Stimulated activated CD8-positive, alpha-beta memory T cell treated with anti-CD3 and anti-CD28 coated beads, Interleukin-15, amount 100 ng/mL, for 24 hours (primary cell): ENCODE data around the gene RAE1.

Experiments
- DNase-seq: peaks from one replicate; pipeline ENCODE4 v3.0.0-alpha.2; 2020; ENCODE audit warnings: low read depth

The RAE1 gene

DNA sequence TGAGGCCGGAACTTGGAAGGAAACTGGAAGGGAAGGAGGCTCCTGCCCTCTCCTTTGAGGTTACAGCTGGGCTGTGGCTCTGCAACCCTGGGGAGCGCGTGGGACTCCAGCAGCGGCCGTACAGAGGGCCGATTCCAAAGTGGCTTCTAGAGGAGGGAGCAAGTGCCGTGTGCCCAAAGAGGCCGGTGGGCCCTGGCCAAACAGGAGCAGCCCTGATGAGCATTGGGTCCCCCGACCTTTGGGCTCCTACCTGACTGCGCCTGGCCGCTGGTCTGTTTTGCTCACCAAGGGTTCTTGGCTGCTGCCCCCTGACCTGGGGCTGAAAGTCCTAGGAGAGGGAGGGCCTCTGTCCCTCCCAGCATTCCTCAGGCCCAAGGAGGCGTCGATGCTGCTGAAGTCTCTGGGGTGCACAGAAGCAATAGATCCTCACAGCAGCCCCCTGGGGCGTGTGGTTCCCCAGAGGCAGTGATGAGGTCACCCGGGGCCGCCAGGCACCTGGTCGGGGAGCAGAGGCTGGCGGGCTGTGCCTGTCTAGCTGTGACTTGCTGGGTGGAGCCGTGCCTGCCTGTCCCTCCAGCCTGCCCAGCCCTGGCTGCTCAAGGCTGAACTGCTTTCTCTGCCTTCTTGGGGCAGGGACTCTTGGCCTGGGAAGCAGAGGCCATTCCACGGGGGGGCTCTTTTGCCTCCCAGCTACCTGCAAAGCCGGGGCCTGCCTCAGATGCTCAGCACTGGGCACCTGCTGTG is 49.9 kb downstream of the RAE1 start:
- DNase-seq = no peak

DNA sequence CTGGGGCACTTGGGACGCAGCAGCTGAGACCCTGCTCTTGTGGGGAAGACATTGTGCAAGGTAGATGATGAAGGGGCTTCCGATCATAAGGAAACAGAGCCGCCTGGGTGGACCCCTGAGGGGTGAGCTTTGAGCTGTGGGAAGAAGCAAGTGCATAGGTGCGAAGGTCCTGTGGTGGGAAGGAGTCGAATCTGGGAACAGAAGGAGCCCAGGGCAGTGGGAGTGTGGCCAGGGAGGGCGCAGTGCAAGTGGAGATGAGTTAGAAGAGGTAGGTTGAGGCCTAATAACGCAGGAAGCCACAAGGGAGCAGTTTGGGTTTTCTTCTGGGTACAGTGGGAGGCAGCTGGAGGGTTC is 50.5 kb downstream of the RAE1 start:
- no peak for DNase-seq

DNA sequence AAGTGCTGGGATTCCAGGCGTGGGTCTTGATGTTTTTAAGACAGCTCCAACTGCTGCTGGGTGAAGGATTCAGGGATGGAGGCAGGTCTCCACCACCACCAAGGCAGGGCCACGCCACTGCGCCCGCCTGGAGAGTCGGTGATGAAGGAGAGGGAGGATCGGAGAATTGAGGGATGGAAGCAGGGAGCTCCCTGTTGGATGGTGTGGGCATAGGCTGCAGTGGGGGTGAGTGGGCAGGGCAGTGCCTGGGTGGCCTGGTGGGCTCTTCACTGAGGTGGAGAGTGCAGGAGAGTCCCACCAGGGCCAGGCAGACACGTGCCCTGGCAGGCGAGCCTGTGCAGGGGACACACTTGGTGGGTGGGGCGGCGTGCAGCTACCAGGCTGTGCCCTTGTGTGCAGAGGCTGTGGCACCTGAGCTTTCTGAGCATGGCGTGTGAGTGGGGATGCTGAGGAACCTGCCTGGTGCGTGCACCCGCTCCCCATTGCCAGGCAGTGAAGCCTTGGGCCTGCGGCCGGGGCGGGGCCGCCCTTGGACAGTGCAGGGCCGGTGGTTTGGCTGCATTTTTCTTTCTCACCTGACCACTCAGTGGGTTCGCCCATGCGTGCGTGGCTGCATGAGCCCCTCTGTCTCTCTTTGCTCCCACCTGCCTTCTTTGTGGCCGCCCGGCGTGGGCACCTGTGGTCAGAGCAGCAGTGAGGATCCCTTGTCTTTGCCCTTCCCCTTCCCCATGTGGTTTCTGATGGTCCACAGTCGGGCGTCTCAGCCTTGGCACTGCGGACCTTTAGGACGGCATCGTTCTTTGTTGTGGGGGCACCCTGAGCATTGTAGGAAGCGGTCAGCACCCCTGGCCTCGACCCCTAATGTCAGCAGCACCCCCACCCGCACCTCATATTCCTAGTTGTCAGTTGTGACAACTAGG is 51.4 kb downstream of the RAE1 start:
- DNase-seq = no peak

DNA sequence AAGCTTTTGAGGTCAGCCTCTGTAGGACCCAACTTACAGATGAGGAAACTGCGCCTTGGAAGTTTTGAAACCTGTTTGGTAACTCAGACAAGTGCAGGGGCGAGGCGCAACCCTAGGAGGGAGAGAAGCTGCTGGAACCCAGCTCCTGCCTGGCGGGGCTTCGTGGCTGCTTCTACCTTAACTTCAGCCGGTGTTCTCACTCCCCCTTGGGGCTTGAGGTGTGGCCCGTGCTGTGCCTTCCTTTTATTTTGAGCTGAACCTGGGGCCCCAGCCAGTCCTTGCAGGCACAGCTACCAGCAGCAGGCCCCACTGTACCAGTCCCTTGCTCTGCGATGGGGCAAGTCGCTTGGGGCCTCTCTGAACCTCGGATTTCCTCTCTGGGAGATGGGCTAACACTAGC is 52.2 kb downstream of the RAE1 start:
- no peak for DNase-seq

DNA sequence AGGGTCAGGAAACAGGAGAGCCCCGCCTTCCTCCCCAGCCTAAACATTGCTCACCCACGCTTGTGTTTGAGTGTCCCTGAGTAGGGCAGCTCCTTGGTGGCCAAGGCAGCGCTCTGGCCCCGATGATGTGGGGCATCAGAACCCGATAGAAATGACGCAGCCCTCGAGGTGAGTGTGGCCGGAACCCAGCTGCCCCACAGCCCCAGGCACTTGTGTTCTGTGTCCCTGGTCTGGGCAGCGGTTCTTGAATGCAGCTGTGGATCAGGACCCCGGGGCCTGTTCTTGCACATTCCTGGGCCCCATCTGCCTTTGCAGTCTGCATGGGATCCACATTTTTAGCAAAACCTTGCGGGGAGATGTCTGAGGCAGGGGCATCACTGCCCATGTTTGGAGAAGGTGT is 53.0 kb downstream of the RAE1 start:
- no peak for DNase-seq

DNA sequence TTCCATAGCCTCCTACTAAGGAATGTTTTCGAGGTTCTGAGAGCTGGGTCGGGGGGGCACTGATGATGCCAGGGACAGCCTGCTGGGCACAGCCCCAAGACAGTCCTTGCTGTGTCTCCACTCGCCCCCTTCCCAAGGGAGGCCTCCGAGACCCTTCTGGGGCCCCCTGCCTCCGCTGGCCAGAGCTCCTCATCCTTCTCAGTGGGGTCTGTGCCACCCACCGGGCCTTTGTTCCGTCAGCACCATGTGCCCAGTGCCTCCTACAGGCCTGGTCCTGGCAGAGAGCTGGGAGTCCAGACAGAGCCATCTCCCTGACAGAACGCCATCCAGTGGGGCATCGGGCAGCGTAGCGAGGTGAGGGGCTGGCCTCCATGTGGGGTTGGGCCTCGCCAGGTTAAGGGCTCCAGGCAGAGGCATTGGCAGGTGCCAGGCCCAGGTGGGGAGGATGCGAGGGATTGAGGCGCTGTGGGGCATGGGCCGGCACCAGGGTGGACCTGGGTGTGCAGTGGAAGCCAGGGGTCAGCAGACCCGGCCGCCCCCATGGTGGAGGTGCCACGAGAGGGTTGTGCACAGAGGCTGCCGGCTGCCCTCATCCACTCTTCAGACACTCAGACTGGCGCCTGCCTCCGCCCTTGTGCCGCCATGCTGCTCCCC is 53.5 kb downstream of the RAE1 start:
- DNase-seq = no peak

DNA sequence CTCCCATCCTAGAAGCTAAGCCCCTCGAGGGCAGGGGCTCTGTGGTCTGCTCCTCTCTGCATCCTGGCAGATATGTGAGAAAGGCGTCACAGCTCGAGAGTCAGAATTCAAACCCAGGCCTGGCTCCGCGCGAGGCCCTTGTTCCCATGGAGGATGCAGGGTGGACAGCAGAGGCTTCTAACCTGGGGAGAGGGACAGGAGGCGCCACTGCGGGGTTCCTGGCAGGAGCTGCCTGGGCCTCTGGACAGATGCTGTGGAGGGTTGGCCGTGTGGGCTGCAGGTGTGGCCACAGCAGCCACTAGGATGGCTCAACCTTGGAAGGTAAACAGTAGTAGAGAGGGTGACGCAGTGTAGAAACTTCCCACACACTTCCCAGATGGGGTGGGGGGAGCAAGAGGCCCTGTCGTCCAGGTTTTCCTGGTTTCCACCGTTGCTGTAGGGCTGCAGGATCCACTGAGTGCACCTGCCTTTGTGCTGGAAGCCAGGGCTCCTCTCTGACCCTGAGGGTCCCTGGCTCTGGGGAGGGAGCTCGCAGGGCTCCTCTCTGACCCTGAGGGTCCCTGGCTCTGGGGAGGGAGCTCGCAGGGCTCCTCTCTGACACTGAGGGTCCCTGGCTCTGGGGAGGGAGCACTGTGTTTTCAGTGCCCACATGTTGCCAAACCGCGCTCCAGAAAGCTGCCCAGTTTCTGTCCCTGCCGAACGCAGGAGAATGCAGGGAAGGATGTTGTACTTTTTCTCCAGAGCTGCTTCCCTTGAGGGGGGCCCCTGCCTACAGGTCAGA is 54.4 kb downstream of the RAE1 start:
- DNase-seq = no peak

DNA sequence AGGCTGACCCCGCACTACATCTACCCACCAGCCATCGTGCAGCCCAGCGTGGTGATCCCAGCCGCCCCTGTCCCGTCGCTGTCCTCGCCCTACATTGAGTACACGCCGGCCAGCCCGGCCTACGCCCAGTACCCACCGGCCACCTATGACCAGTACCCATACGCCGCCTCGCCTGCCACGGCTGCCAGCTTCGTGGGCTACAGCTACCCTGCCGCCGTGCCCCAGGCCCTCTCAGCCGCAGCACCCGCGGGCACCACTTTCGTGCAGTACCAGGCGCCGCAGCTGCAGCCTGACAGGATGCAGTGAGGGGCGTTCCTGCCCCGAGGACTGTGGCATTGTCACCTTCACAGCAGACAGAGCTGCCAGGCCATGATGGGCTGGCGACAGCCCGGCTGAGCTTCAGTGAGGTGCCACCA is 56.5 kb downstream of the RAE1 start:
- no peak for DNase-seq

DNA sequence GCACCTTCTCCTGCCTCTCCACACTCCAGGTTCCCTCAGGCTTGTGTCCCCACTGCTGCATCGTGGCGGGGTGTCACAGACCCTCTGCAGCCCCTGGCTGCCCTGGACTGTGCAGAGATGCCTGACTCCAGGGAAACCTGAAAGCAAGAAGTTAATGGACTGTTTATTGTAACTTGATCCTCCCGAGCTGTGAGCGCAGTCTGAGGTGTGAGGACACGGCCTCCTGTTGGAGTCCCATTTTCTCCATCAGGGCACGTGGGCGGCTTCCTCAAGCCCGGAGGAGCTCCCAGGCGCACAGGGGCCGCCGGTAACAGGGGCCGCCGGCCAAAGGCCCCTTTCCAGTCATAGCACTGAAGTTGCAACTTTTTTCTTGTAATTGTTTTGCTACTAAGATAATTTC is 57.1 kb downstream of the RAE1 start:
- no peak for DNase-seq

DNA sequence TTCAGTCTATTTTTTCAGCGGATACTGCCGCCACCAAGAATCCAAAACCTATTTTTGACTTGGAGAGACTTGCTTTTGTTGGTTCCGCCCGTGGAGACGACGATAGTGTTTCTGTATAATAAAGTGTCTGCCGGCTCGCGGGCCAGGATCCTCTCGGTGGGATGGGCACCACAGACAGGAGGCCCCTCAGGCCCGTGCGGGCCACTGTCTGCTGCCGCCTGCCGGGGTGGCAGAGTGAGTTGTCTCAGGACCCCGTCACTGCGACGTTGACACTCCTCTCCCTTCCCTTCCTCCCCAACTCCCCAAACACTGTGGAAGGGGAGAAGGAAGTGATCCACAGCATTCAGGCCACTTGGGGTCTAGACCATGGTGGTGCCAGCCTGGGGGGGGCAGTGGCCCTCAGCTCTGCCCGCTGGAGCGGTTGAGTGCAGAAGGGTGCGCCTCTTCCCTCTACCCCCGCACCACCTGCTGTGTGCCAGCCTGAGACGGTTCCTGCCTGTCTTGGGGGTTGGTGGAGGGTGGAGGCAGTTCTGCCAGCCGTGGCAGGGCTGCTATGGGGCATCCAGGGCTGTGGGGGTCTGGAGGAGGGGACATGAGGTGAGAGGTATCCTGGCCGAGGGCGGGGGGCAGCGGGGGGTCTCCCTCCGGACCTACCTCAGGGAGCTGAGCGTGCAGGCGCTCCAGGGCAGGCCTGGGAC is 57.6 kb downstream of the RAE1 start:
- no peak for DNase-seq

DNA sequence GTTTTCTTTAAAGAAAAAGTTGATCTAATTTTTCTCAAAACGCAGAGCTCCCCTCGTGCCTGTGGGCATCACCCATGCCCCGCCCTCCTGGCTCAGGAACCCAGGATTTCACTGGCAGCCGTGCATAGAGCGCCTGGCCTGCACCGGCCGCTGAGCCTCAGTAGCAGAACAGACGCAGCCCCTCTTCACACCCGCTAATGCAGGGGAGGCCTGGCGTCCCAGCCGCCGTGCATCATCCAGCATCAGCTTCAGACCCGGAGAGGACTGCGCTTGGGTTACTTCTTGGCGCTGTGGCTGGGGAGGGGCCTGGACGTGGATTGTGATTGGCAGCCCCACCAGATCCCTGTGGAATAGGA is 58.2 kb downstream of the RAE1 start:
- DNase-seq = no peak

DNA sequence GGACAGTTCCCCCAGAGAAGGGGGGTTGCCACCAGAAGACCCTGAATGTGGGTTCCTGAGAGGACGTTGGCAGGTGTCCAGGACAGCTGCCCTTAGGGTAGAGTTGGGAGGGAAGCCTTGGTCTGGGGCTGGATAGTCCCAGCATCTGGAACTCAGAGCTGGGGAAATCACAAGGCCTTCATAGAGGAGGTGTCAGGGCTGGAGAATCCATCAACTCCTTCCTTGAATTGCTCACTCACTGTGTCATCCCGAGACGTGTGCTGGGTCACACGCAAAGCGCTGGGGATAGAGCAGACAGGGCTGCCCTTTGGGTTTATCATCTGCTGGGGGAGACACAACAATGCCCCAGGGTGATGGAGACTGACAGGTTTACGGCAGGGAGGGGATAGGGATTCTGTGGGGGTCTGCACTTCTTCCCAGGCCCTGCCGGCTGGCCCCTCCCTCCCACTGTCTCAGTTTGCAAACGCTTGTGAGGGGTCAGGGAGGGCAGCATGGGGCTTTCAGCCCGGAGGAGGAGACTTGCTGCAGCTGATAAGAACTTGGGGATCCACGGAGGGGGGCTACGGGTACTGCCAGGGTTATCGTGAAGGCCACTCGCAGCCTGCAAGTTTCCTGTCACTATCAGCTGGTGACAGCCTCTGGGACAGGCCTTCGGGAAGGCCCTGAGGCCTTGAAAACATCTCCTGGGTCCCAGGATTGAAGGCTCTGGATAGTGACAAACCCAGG is 58.8 kb downstream of the RAE1 start:
- no peak for DNase-seq

DNA sequence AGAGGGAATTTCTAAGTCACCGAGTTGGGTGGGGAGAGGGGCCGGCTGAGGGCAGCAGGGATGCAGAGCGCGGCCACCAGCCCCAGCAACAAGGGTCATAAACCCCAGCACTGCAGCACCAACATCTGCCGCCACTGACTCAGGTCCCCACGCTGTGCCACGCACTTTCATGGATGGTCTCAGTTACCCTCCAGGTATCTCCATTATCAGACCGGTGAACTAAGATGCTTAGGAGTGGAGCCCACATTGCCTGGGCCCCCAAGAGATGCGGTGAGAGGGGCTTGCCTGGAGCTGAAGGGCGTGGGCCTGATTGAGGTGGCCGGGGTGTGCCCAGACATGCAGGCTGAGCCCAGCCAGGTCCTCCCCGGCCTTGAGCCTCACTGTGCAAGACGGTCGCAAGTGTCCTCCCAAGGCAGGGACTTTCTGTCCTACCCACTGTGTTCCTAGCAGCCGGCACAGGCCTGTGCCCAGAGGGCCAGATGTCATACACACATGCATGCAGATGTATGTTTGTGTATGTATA is 59.4 kb downstream of the RAE1 start:
- DNase-seq = no peak

DNA sequence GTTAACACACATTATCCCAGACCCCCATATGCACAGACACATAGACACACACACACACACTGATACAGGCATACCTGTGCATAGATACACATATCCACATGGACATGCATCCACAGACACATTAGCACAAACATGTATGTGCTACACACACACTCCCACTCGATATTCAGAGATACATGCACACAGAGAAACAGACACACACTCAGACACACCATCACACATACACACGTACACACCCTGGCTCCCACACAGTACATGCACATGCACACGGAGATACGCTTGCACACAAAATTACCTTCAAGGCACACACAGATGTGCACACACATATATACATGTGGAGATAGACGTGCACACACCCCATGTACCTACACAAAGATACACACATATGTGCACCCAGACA is 59.9 kb downstream of the RAE1 start:
- DNase-seq = no peak

DNA sequence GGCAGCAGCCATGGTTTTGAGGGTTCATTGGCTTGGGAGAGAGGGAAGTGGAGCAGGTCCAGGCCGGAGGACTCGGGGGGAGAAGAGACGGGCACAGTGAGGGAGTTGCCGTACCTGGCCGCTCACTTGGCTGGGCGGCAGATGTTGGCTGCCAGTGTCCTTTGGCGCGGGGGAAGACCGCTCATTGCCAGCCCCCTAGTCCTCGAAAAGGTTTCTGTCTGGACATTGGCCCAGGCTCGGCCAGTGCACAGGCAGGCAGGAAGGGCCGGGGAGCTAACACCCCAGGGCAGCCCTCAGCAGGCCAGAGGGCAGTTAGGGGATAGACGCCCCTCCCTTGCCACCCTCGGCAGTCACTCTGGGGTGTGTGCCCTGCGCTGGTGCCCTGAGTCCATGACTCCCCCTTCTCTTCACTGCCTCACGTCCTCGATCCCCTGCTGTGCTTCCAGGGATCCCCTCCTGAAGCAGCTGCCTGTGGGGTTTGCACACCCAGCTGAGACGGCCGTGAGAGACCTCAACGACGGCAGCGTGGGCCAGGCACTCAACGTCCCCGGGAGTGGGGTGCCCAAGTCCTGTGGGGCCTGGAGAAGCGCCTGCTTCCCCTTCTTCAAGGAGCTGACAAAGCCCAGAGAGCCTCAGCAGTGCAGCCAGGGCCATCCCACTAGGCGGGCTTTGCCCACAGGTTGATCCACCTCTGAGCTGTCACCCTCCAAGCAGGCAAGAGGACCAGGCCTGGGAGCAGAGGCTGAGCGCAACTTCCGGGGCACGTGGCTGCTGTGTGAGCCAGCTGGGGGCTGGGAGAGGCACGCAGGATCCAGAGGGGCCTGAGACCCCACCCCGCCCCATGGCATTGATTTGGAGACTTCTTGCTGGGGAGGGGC is 60.6 kb downstream of the RAE1 start:
- DNase-seq = no peak

DNA sequence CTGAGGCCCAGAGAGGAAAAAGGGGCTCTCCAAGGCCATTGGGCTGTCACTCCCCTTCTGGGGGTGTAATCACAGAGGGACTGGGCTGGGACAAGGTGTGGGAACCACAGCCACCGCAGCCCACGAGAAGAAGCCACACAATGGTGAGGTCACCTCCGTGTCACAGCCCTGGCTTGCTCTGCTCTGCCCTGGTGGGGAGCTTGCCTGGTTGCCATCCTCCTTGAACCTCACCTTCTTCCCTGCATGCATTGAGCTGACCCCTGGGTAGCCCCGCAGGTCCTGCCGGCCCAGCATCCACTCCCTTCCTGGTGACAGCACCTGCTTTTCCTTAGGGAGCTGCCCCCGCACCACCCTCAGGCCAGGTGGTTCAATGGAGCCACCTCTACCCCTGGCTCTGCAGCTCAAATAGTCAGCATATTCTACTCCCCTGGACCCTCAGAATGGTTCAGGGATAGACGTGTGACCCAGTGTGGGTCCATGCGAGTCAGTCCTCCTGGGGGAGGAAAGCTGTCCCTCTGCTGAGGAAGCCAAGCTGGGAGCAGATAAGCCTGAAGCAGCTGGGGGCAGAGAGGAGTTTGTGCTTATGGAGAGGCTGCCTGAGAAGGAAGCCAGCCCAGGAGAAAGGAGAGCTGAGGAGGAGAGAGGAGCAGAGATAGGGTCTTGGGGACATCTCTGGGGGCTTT is 61.4 kb downstream of the RAE1 start:
- DNase-seq = no peak

DNA sequence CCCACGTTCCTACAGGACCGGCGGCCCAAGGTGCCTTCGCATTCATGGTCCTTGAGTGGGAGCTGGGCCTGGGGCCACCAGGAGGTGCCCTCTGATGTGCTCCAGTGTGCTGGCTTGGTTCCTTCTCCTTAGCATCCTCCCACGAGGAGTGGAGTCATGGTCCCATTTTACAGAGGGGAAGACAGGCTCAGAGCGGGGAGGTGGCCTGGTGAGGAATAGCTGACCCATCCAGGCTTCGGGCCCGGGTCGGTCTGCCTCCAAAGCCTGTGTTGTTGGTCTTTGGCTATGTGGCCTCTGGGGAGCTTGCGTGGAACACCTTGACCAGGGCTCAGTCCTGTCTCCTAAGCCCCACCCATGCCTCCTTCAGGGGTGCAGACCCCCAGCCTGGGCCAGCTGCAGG is 62.9 kb downstream of the RAE1 start:
- DNase-seq = no peak

DNA sequence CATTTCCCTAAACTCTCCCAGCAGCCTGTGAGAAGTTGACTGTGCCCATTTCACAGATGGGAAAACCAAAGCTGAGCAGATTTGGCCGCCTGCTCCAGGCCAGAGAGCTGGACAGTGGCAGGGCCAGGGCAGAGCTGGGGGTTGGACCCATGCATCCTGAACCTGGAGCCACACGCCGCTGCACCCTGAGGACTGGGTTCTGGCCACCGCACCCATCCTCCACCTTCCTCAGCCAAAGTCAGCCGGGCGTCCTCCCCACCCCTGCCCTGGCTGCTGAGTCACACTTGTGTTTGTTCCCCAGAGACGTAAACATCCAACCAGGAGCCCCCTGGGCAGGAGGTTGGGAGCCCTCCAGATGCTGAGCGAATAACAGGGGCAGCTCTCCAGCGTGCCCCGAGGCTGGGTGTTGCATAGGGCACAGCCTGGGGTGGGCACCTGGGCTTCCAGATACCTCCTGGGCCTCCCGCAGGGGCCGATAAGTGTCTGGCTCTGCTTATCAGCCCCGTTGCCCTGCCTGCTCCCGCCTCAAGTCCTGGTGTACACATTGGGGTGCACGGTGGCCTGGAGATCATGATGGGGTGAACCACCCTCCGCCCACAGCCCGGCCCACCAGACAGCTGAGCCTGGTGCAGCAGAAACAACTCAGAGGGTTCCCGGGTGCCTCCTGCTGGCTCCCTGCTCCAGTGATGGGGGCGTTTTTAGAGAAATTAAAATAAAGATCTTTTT is 64.0 kb downstream of the RAE1 start:
- DNase-seq = no peak
